Measurements from ENCODE around the gene PARD6G.

DNA sequence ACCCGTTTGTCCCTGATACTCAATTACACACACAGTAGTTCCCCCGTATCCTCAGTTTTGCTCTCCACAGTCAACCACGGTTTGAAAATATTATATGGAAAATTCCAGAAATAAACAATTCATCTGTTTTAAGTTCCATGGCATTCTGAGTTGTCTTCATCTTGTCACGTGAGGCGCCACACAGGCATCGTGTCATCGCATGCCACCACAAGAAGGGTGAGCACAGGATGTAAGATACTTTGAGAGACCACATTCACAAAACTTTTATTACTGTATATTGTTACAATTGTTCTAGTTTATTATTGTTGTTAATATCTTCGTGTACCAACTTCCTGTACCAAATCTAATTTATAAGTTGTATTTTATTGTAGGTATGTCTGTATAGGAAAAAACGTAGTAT lies 120.5 kb downstream of the PARD6G start:
- TF ChIP-seq PPARA (CRISPR knock-in tag; IDR thresholded peaks at IDR 0.05; ENCODE audit: borderline replicate concordance) (no peak), RARB (CRISPR knock-in tag; IDR thresholded peaks at IDR 0.05) (no peak), ZFP3 (CRISPR knock-in tag; IDR thresholded peaks at IDR 0.05) (no peak), ESRRG (CRISPR knock-in tag; IDR thresholded peaks at IDR 0.05) (no peak), ZFP30 (CRISPR knock-in tag; IDR thresholded peaks at IDR 0.05) (no peak), ARNTL (CRISPR knock-in tag; IDR thresholded peaks at IDR 0.05; ENCODE audit: borderline replicate concordance, low read depth) (no peak), TOX (CRISPR knock-in tag; IDR thresholded peaks at IDR 0.05; ENCODE audit: borderline replicate concordance) (no peak), OSR1 (CRISPR knock-in tag; IDR thresholded peaks at IDR 0.05) (no peak), SNAI2 (CRISPR knock-in tag; IDR thresholded peaks at IDR 0.05) (no peak), ISL1 (CRISPR knock-in tag; IDR thresholded peaks at IDR 0.05) (no peak), ZNF565 (CRISPR knock-in tag; conservative IDR thresholded peaks at IDR 0.05; ENCODE audit: low read depth) (no peak)
- TF ChIP-seq, protein P1, sequence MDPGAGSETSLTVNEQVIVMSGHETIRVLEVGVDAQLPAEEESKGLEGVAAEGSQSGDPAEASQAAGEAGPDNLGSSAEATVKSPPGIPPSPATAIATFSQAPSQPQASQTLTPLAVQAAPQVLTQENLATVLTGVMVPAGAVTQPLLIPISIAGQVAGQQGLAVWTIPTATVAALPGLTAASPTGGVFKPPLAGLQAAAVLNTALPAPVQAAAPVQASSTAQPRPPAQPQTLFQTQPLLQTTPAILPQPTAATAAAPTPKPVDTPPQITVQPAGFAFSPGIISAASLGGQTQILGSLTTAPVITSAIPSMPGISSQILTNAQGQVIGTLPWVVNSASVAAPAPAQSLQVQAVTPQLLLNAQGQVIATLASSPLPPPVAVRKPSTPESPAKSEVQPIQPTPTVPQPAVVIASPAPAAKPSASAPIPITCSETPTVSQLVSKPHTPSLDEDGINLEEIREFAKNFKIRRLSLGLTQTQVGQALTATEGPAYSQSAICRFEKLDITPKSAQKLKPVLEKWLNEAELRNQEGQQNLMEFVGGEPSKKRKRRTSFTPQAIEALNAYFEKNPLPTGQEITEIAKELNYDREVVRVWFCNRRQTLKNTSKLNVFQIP (CRISPR knock-in tag; IDR thresholded peaks at IDR 0.05; ENCODE audit: borderline replicate concordance, low read depth) = no peak
- TF ChIP-seq, protein P2, sequence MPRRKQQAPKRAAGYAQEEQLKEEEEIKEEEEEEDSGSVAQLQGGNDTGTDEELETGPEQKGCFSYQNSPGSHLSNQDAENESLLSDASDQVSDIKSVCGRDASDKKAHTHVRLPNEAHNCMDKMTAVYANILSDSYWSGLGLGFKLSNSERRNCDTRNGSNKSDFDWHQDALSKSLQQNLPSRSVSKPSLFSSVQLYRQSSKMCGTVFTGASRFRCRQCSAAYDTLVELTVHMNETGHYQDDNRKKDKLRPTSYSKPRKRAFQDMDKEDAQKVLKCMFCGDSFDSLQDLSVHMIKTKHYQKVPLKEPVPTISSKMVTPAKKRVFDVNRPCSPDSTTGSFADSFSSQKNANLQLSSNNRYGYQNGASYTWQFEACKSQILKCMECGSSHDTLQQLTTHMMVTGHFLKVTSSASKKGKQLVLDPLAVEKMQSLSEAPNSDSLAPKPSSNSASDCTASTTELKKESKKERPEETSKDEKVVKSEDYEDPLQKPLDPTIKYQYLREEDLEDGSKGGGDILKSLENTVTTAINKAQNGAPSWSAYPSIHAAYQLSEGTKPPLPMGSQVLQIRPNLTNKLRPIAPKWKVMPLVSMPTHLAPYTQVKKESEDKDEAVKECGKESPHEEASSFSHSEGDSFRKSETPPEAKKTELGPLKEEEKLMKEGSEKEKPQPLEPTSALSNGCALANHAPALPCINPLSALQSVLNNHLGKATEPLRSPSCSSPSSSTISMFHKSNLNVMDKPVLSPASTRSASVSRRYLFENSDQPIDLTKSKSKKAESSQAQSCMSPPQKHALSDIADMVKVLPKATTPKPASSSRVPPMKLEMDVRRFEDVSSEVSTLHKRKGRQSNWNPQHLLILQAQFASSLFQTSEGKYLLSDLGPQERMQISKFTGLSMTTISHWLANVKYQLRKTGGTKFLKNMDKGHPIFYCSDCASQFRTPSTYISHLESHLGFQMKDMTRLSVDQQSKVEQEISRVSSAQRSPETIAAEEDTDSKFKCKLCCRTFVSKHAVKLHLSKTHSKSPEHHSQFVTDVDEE (CRISPR knock-in tag; IDR thresholded peaks at IDR 0.05) = no peak
- TF ChIP-seq, protein P3, sequence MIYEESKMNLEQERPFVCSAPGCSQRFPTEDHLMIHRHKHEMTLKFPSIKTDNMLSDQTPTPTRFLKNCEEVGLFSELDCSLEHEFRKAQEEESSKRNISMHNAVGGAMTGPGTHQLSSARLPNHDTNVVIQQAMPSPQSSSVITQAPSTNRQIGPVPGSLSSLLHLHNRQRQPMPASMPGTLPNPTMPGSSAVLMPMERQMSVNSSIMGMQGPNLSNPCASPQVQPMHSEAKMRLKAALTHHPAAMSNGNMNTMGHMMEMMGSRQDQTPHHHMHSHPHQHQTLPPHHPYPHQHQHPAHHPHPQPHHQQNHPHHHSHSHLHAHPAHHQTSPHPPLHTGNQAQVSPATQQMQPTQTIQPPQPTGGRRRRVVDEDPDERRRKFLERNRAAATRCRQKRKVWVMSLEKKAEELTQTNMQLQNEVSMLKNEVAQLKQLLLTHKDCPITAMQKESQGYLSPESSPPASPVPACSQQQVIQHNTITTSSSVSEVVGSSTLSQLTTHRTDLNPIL (CRISPR knock-in tag; IDR thresholded peaks at IDR 0.05; ENCODE audit: low read depth) = no peak
